Left cardiac atrium (tissue), 4 donors: ENCODE results near the gene RASGRP3. TPM values are rescaled to one million over a fixed set of nuclear protein-coding genes. Genes with fewer than 3 reads are reported as not detected.

ENCODE experiments used
- ATAC-seq, 2 donors: fragments of 200-7000 bp; cut with Tn5 transposase; one replicate each; pipeline ENCODE4 v1.9.1; 2020; ENCODE audit warnings: mild to moderate bottlenecking in 2 of 2, moderate library complexity in 2 of 2
- DNase-seq: peaks from one replicate; pipeline ENCODE4 v3.0.0-alpha.2; 2020
- intact Hi-C, 2 donors: fragments of 100-400 bp; cut with DNase I; formaldehyde crosslinking; loops; one replicate each; pipeline versions ENCODE4 v1.14.1 to v1.15.1; 2022 to 2023
- total RNA-seq, 2 donors: library from RNA; stranded (reverse); fragmentation: NEBNext Ultra II Directional; extraction: Animal tissue kit (Norgen Biotek cat#: 25700); gene quantifications; one replicate each; pipeline ENCODE4 v1.2.1, GENCODE V29; 2021
- donor health status: DM: no; HTN: yes; CAD: no.
- donor health status: DM: no; HTN: yes; CAD: no; lungs with severe emphysema.
- donor health status: DM: yes; HTN: yes; CAD: no.
- donor health status: Dilated cardiomyopathy.

RASGRP3 gene
- total RNA-seq, 2 donors from 2014 or later = 39.9 to 53.7 TPM

DNA sequence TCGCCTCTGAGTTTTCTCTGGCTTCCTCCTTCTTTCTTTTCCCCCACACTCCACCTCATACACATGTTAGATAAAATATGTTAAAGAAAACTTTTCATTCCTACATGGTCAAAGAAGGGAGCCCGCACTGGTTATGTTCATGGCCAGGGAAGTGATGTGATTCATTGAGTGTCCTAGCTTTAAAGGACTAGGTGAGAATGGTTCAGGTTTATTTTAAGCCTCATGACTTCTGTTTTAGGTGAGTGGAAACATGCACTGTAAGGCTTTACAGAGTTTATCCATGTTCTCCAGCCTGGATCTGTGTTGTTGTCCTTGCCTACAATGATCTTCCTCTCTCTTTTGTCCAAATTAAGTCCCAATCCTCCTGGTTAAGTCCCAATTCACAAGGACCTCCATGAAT lies 56.5 kb downstream of the RASGRP3 start:
- intact Hi-C loops = loop anchor here (5.0 to 10.0 kb wide), 2 partner anchors 51 to 58 kb away; partner anchors contain the start of gene RASGRP3 (in 1 of the 2)
- ATAC-seq = peak; percentile 39 to 42
- no peak for DNase-seq

DNA sequence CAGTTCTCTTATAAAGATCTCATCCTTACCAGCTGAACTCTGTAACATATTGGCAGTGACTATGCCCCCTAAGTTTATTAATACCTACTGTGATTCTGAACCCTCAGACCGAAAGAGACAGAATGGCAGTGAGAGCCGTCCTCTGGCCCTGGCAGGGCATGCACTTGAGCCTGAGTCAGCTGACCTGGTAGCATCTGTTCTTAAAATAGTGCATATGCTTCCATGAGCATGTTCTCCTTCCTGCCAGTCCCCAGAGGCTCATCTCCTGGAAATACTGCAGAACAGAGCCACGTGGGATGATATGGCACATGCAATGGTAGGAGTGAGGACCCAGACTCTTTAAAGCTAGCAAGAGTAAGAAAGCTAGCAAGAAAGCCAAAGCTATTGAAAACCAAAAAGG lies 59.0 kb downstream of the RASGRP3 start:
- peak; percentile 71 to 75 for ATAC-seq
- intact Hi-C loops = loop anchor here in 1 of 2 donors (10.0 kb wide), 1 partner anchor 61 kb away; the partner anchor contains the start of gene RASGRP3
- DNase-seq = peak; percentile 46

DNA sequence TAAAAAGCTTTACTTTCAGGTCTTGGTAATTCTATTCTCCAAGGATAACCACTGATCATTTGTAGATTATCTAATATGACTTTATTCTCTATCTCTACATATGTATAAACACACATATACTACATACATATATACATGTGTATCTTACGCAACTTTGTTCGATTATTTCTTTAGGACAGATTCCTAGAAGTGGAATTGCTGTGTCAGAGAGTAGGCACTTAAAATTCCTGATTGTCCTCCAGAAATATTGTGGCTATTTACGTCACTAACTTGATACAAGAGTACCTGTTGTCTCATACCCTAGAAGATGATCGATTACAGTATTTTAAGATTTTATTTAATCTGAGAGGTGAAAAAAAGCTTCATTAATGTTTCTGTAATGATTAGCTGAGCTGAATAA lies 64.8 kb downstream of the RASGRP3 start:
- intact Hi-C loops = no loop called here
- DNase-seq = no peak
- ATAC-seq = no peak

- intact Hi-C loops = no loop called here
- ATAC-seq (no peak), DNase-seq (no peak)
Measured at GRCh38 chr2:33550206-33550605, 73.8 kb downstream of the RASGRP3 start.

- peak in 1 of 2 donors; percentile 57 for ATAC-seq
- intact Hi-C loops = no loop called here
- no peak for DNase-seq
Measured at GRCh38 chr2:33552758-33553461, 76.5 kb downstream of the RASGRP3 start.

GRCh38 chr2:33555681-33556080 lies 79.2 kb downstream of the RASGRP3 start:
- no peak for DNase-seq
- intact Hi-C loops = no loop called here
- ATAC-seq = no peak

DNA sequence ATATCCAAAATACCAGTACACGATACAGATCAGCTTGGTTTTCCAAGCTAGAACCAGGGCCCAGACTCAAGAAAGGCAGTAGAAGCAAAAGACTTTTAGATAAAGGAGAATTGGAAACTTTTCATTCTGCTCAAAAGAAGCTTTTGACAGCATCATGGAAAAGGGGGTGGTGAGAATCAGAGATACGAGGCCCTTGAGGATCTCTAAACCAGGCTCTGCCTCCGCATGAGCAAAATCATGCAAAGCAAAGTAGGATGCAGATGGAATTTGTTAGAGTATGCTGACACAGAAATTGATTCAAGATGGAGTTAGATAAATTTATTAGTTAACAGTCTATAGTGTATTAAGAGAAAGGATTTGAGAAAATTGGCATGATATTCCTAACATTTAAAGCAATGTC lies 82.9 kb downstream of the RASGRP3 start:
- intact Hi-C loops = no loop called here

GRCh38 chr2:33560017-33560416 lies 83.6 kb downstream of the RASGRP3 start:
- DNase-seq (no peak), ATAC-seq (no peak)
- intact Hi-C loops = loop anchor here in 1 of 2 donors (10.0 kb wide), 1 partner anchor 105 kb away; no protein-coding TSS in a partner anchor

More for the DNA sequence above, 82.9 kb downstream of the RASGRP3 start:
- DNase-seq (no peak), ATAC-seq (no peak)

GRCh38 chr2:33561872-33562271 lies 85.4 kb downstream of the RASGRP3 start:
- intact Hi-C loops = loop anchor here in 1 of 2 donors (10.0 kb wide), 1 partner anchor 107 kb away; no protein-coding TSS in a partner anchor
- no peak for DNase-seq
- no peak for ATAC-seq

DNA sequence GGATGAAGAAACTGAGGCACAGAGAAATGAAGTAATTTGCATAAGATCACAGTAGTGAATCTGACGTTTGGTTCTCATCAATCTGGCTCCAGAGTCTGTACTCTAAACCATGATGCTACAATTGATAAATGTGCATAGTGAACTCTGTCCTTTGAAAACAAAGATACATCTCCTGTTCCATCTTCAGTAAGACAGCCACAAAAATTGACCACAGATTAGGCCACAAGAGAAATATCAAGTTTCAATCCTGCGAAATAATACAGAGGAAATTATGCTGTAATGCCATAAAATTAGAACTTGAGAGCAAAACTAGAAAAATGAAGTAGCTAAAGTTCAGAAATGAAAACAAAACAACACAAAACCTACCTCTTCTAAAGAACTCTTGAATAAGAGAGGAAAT lies 94.2 kb downstream of the RASGRP3 start:
- DNase-seq (no peak), ATAC-seq (no peak)
- intact Hi-C loops = no loop called here

- ATAC-seq (no peak), DNase-seq (no peak)
- intact Hi-C loops = no loop called here
Measured at GRCh38 chr2:33573657-33574056, 97.2 kb downstream of the RASGRP3 start.

DNA sequence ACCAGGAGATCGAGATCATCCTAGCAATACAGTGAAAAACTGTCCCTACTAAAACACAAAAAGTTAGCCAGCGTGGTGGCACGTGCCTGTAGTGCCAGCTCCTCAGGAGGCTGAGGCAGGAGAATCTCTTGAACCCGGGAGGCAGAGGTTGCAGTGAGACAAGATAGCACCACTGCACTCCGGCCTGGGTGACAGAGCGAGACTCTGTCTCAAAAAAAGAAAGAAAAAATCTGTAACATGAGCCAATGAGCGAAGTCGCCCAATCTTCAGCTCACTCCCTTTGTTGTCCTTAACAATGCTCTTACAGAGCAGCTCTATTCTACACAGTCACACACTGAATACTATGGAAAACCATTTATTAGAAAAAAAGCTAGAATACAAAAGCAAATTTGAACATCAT lies 100.6 kb downstream of the RASGRP3 start:
- intact Hi-C loops = no loop called here
- no peak for DNase-seq

GRCh38 chr2:33577668-33578067 lies 101.2 kb downstream of the RASGRP3 start:
- no peak for DNase-seq
- intact Hi-C loops = no loop called here
- ATAC-seq = no peak

More for the DNA sequence above, 100.6 kb downstream of the RASGRP3 start:
- no peak for ATAC-seq

- no peak for DNase-seq
- intact Hi-C loops = no loop called here
- no peak for ATAC-seq
Measured at GRCh38 chr2:33579227-33579626, 102.8 kb downstream of the RASGRP3 start.

GRCh38 chr2:33581872-33582271 lies 105.4 kb downstream of the RASGRP3 start:
- intact Hi-C loops = loop anchor here in 1 of 2 donors (5.0 to 10.0 kb wide), 3 partner anchors 170 to 807 kb away; no protein-coding TSS in a partner anchor
- DNase-seq (no peak), ATAC-seq (no peak)

DNA sequence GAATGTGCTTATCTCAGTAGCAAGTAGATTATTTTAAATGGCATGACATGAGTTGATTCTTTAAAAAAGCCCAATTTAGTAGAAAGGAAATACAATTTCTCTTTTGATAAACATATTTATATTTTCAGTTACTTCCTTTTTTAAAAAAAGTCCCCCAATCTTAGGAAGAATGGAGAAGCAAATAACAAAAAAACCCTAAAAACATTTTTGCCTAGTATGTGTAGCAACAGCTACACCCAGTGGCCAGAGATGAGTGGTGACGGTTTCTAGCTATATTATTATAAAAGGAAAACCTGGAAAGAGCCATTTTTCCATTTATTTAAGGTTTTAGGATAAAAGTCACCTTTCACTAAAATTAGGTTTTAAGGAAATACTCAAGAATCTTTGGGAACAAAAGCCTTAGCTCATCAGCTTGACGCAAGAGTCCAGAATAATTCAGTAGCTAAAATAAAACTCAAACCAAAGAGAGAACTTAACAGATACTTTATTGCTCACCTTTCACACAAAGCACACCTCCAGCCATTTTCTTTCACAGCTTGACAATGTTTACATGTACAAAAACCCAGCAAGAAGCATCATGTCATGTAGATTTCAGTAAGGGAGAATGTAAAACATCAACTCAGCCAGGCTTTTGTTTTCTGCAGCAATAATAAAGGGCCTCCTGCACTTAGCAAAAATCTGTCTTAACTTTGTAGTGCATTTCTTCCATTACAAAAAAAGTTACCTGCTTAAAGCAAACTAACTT lies 106.9 kb downstream of the RASGRP3 start:
- ATAC-seq = peak; percentile 49 to 67
- intact Hi-C loops = loop anchor here in 1 of 2 donors (5.0 to 10.0 kb wide), 3 partner anchors 171 to 809 kb away; no protein-coding TSS in a partner anchor
- DNase-seq = no peak

DNA sequence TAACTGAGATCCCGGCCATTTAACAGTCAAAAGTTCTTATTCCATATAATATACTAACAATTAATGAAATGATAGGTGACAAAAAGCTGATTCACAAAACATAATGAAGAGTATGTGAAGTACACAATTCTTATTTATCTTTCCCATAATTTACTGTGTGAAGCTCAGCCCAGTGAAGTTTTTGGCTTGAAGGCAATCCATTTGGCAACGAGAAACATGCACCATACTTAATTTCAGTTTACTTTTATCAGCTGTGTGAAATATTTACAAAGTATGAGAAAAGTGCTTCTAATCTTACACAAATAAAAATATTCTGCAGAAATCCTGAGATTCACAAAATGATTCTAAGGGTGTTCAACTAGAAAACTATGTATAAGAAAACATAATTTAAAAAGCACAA lies 110.3 kb downstream of the RASGRP3 start:
- ATAC-seq = no peak
- DNase-seq = no peak
- intact Hi-C loops = loop anchor here (5.0 to 10.0 kb wide), 3 partner anchors 109 to 812 kb away; partner anchors contain the start of gene RASGRP3 (in 1 of the 2)

- DNase-seq (no peak), ATAC-seq (no peak)
- intact Hi-C loops = loop anchor here (5.0 to 10.0 kb wide), 3 partner anchors 111 to 813 kb away; partner anchors contain the start of gene RASGRP3 (in 1 of the 2)
Measured at GRCh38 chr2:33588232-33588631, 111.8 kb downstream of the RASGRP3 start.

DNA sequence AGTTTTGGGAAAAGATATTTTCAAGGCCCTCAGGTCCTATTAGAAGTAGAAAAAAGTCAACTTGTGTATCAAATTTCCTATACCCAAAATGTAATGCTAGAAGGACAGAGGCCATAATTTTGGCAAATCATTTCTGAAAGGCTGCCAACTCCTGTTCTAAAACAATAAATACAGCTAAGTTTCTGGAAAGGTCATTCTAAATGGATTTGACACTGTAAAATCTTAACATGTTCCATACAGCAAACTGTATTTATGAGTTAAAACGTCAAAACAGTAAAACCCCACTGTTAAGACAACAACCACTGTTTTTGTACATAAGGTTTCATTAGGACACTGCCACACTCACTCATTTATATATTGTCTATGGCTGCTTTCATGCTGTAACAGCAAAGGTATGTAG lies 113.0 kb downstream of the RASGRP3 start:
- no peak for ATAC-seq
- intact Hi-C loops = loop anchor here (5.0 to 10.0 kb wide), 3 partner anchors 112 to 815 kb away; partner anchors contain the start of gene RASGRP3 (in 1 of the 2)
- no peak for DNase-seq

DNA sequence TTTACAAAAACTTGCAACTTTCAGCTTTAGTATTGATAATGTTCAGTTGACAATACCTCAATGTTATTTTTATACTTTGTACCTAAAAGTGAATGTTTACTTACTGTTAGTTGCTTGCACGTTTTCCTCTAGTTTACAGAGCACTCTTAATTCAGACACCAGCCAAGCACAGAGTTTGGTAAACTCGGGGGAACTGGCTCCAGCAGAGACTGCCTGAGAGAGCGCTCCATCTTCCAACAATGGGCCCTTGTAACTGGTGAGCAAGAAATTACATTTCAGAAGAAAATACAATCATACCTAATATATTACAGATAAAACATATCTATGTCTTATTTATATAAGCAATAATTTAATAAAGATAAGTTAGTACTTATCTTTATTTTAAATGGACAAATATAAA lies 118.9 kb downstream of the RASGRP3 start:
- intact Hi-C loops = no loop called here
- ATAC-seq (no peak), DNase-seq (no peak)
